Left lung (tissue), 10 donors: ENCODE results near the gene OSGIN1. TPM values are rescaled to one million over a fixed set of nuclear protein-coding genes. Genes with fewer than 3 reads are reported as not detected.
"Not testable (repeated sequence)": the region's sequence is repeated elsewhere in the genome, so short reads cannot be mapped to it uniquely, and the experiment has no call there.

Source experiments
- ATAC-seq: fragments of 200-7000 bp; cut with Tn5 transposase; one replicate; pipeline ENCODE4 v1.9.1; 2020; ENCODE audit warnings: moderate library complexity
- DNase-seq, 4 donors: peaks; one replicate each; pipeline ENCODE4 v3.0.0-alpha.2; 2013 to 2020
- H3K27ac ChIP-seq, 2 donors: fragments of 200-600 bp; sonication (generic) in 1 of 2; one replicate each; pipeline versions ENCODE4 v1.5.0 to v1.8.0; 2020 to 2021
- H3K27me3 ChIP-seq, 2 donors: fragments of 200-600 bp; sonication (generic) in 1 of 2; one replicate each; pipeline versions ENCODE4 v1.5.0 to v1.8.0; 2020 to 2021
- H3K36me3 ChIP-seq, 2 donors: fragments of 200-600 bp; sonication (generic) in 1 of 2; one replicate each; pipeline versions ENCODE4 v1.5.0 to v1.8.0; 2020 to 2021
- H3K4me1 ChIP-seq, 2 donors: fragments of 200-600 bp; one replicate each; pipeline ENCODE4 v1.8.0; 2021
- H3K4me3 ChIP-seq, 2 donors: fragments of 200-600 bp; sonication (generic) in 1 of 2; one replicate each; pipeline versions ENCODE4 v1.5.0 to v1.8.0; 2020 to 2021; ENCODE audit warnings: mild to moderate bottlenecking in 1 of 2
- H3K9me3 ChIP-seq, 2 donors: fragments of 200-600 bp; sonication (generic) in 1 of 2; one replicate each; pipeline versions ENCODE4 v1.5.0 to v1.8.0; 2020 to 2021
- CTCF ChIP-seq, 2 donors: fragments of 200-600 bp; sonication (generic) in 1 of 2; IDR thresholded peaks; one replicate each; pipeline versions ENCODE4 v1.5.0 to v1.8.0; 2021; ENCODE audit warnings: antibody characterized with exemption in 2 of 2
- intact Hi-C, 2 donors: fragments of 100-400 bp; cut with DNase I; formaldehyde crosslinking; loops; one replicate each; pipeline versions ENCODE4 v1.11.2 to v1.14.2; 2022
- polyA plus RNA-seq, 6 donors: library from polyadenylated mRNA; unstranded; fragments of 120-200 nt; gene quantifications; one replicate each; pipeline ENCODE4 v1.2.1, GENCODE V29; 2013; ENCODE audit not compliant: insufficient read length in 6 of 6
- total RNA-seq, 2 donors: library from RNA; stranded (reverse); fragmentation: NEBNext Ultra II Directional; extraction: Animal tissue kit (Norgen Biotek cat#: 25700); gene quantifications; one replicate each; pipeline ENCODE4 v1.2.1, GENCODE V29; 2021
- donor health status: DM: no; HTN: yes; CAD: no.
- donor health status: DM: no; HTN: no; CAD: no.

Gene OSGIN1
- total and polyA plus RNA-seq, 8 donors: 0.47 to 18.0 (median 0.70) TPM

- Histone ChIP-seq H3K27me3 (no peaks in the 10 kb centered on the region), H3K36me3 (no peaks in the 10 kb centered on the region), H3K9me3 (no peaks in the 10 kb centered on the region), H3K4me1 (no peaks in the 10 kb centered on the region), H3K27ac (no peak overlapping the region), H3K4me3 (no peak overlapping the region)
- intact Hi-C loops: no loop called here
- DNase-seq: no peak
- ATAC-seq: no peak
- no peak for TF ChIP-seq CTCF (IDR thresholded peaks at IDR 0.05)
Observed at GRCh38 chr16:83946781-83947566, 6.1 kb upstream of the OSGIN1 start.

- intact Hi-C loops: no loop called here
- no peaks in the 10 kb centered on the region for H3K36me3 ChIP-seq
Observed at GRCh38 chr16:83947642-83948234, 5.3 kb upstream of the OSGIN1 start.

GRCh38 chr16:83948914-83949723 is 3.9 kb upstream of the OSGIN1 start:
- Histone ChIP-seq H3K27ac (no peak overlapping the region), H3K4me3 (no peak overlapping the region), H3K9me3 (no peaks in the 10 kb centered on the region), H3K27me3 (no peaks in the 10 kb centered on the region), H3K36me3 (no peaks in the 10 kb centered on the region), H3K4me1 (peaks cover 16 to 20% of the 10 kb centered on the region in 2 donors)
- TF ChIP-seq CTCF (IDR thresholded peaks at IDR 0.05): no peak
- intact Hi-C loops: no loop called here
- no peak for ATAC-seq
- no peak for DNase-seq

More at GRCh38 chr16:83947642-83948234, 5.3 kb upstream of the OSGIN1 start:
- Histone ChIP-seq H3K27ac (no peak overlapping the region), H3K4me1 (peaks cover 4 to 6% of the 10 kb centered on the region in 2 donors), H3K4me3 (no peak overlapping the region), H3K27me3 (no peaks in the 10 kb centered on the region), H3K9me3 (no peaks in the 10 kb centered on the region)
- ATAC-seq (no peak), DNase-seq (no peak)
- no peak for TF ChIP-seq CTCF (IDR thresholded peaks at IDR 0.05)

GRCh38 chr16:83949724-83950001 is 3.4 kb upstream of the OSGIN1 start:
- no peaks in the 10 kb centered on the region for H3K9me3 ChIP-seq
- DNase-seq (no peak), ATAC-seq (no peak)
- intact Hi-C loops: no loop called here
- H3K4me3 ChIP-seq: no peak overlapping the region
- H3K27me3 ChIP-seq: no peaks in the 10 kb centered on the region
- H3K4me1 ChIP-seq: peaks cover 20 to 25% of the 10 kb centered on the region in 2 donors
- no peaks in the 10 kb centered on the region for H3K36me3 ChIP-seq
- TF ChIP-seq CTCF (IDR thresholded peaks at IDR 0.05): no peak
- no peak overlapping the region for H3K27ac ChIP-seq

- H3K9me3 ChIP-seq, H3K36me3 ChIP-seq, H3K4me3 ChIP-seq, DNase-seq, intact Hi-C loops, ATAC-seq, H3K27me3 ChIP-seq, H3K27ac ChIP-seq: not testable (repeated sequence)
- peaks cover 20 to 28% of the 10 kb centered on the region in 2 donors for H3K4me1 ChIP-seq
Observed at GRCh38 chr16:83950862-83951399, 2.1 kb upstream of the OSGIN1 start.
